Mesangial cell (primary cell): ENCODE measurements around the gene MAP3K15. TPM values are rescaled to one million over a fixed set of nuclear protein-coding genes. Genes with fewer than 3 reads are reported as not detected.

ENCODE experiments used
- total RNA-seq: library from RNA; depleted of rRNA; stranded (reverse); fragments of >200 nt; gene quantifications from 2 replicates; pipeline ENCODE4 v1.2.3, GENCODE V29; 2015

Gene MAP3K15
- 0.16 and 0.25 TPM in 2 replicates for total RNA-seq

GRCh38 chrX:19514791-19515614 is at the start of gene MAP3K15:
MAP3K15 (minus strand) TSS chrX:19515508; CDS start chrX:19515261, 247 bp downstream.

DNA sequence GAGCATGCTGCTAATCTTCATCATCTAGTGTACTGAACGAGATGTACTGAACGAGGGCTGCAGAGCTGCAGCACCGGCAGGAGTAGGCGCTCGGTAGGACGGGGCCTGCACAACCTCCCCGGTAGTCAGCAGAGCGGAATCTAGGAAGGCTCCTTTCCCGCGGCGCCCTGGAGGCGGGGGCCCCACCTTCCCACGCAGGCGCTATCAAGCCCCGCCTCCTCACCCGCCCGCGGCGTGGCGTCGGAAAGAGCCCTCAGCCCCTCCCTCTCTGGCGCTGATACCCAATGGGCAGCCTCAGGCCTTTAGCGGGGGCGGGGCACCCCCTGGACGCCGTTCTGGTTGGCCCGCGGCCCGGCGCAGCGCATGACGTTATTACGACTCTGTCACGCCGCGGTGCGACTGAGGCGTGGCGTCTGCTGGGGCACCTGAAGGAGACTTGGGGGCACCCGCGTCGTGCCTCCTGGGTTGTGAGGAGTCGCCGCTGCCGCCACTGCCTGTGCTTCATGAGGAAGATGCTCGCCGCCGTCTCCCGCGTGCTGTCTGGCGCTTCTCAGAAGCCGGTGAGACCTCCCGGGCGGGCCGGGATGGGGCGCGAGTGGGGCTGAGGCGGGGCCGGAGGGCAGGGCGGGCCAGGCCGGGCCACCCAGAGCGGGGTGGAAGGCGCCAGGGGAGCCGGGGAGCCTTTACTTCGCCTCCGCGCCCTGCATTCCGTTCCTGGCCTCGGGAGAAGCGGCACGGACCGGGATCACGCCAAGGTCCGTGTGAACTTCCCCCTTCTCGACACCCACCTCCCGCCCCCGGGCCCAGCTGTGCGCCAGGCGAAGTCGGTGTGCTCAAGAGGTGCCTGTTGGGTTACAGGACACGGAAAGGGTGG is 171.5 kb downstream of the MAP3K15 start, which contains the start of gene PDHA1:
Gene PDHA1 (plus strand): TSS at position 393 of the 874 bp plus-strand sequence. CDS start 111 bp downstream, at position 504.

Other genes starting within 250 kb of the MAP3K15 start
- gene PDHA1, start 171.6 kb downstream of the MAP3K15 start, total RNA-seq = 53.4 and 68.6 TPM in 2 replicates